Liver (tissue), 9 donors: ENCODE measurements around the gene CACNA1C. TPM values are rescaled to one million over a fixed set of nuclear protein-coding genes. Genes with fewer than 3 reads are reported as not detected.

Experiments
- DNase-seq: peaks from one replicate; pipeline ENCODE4 v3.0.0-alpha.2; 2017; ENCODE audit warnings: low spot score
- H3K27ac ChIP-seq, 2 donors: one replicate each; pipeline ENCODE4 v1.7.0; 2013; ENCODE audit warnings: inconsistent platforms in 2 of 2, low read length in 2 of 2, control low read depth in 1 of 2, low read depth in 1 of 2, mild to moderate bottlenecking in 1 of 2
- H3K27me3 ChIP-seq, 4 donors: one replicate each; pipeline versions ENCODE4 v1.6.1 to v1.7.0; 2013; ENCODE audit warnings: low read length in 3 of 4, inconsistent platforms in 1 of 4, mild to moderate bottlenecking in 1 of 4, moderate library complexity in 1 of 4; ENCODE audit not compliant: control insufficient read depth in 4 of 4, insufficient read depth in 4 of 4
- H3K36me3 ChIP-seq, 4 donors: one replicate each; pipeline versions ENCODE4 v1.6.1 to v1.7.0; 2013; ENCODE audit warnings: low read length in 3 of 4, mild to moderate bottlenecking in 3 of 4, low read depth in 1 of 4, moderate library complexity in 1 of 4; ENCODE audit not compliant: control insufficient read depth in 4 of 4, insufficient read depth in 3 of 4
- H3K4me1 ChIP-seq, 4 donors: one replicate each; pipeline versions ENCODE4 v1.6.1 to v1.7.0; 2013; ENCODE audit warnings: low read length in 3 of 4, mild to moderate bottlenecking in 3 of 4, moderate library complexity in 1 of 4; ENCODE audit not compliant: control insufficient read depth in 4 of 4, insufficient read depth in 4 of 4
- H3K4me3 ChIP-seq, 3 donors: one replicate each; pipeline versions ENCODE4 v1.6.1 to v1.7.0; 2013; ENCODE audit warnings: low read length in 3 of 3, control low read depth in 1 of 3, low read depth in 1 of 3, mild to moderate bottlenecking in 1 of 3
- H3K9ac ChIP-seq, 2 donors: one replicate each; pipeline ENCODE4 v1.7.0; 2013; ENCODE audit warnings: low read length in 2 of 2, mild to moderate bottlenecking in 2 of 2, moderate library complexity in 2 of 2, control low read depth in 1 of 2, low read depth in 1 of 2
- H3K9me3 ChIP-seq, 4 donors: one replicate each; pipeline versions ENCODE4 v1.6.1 to v1.7.0; 2013; ENCODE audit warnings: low read length in 3 of 4; ENCODE audit not compliant: control insufficient read depth in 4 of 4
- ATF3 ChIP-seq: IDR thresholded peaks from 2 replicates; pipeline ENCODE4 v1.6.1; 2016; ENCODE audit warnings: antibody characterized with exemption
- FOXA1 ChIP-seq: IDR thresholded peaks from 2 replicates; pipeline ENCODE4 v1.6.1; 2016; ENCODE audit warnings: antibody characterized with exemption
- HNF4A ChIP-seq, 2 donors: conservative IDR thresholded peaks; 2 replicates each; pipeline ENCODE4 v1.6.1; 2016; ENCODE audit warnings: antibody characterized with exemption in 2 of 2, mild to moderate bottlenecking in 2 of 2
- HNF4G ChIP-seq: IDR thresholded peaks from 2 replicates; pipeline ENCODE4 v1.6.1; 2016; ENCODE audit warnings: antibody characterized with exemption
- JUND ChIP-seq, 2 donors: IDR thresholded peaks; 2 replicates each; pipeline ENCODE4 v1.6.1; 2016; ENCODE audit warnings: antibody characterized with exemption in 2 of 2
- MAX ChIP-seq: IDR thresholded peaks from 2 replicates; pipeline ENCODE4 v1.6.1; 2016; ENCODE audit warnings: antibody characterized with exemption
- NR2F2 ChIP-seq: IDR thresholded peaks from 2 replicates; pipeline ENCODE4 v1.6.1; 2016; ENCODE audit warnings: antibody characterized with exemption
- RAD21 ChIP-seq, 2 donors: IDR thresholded peaks; 2 replicates each; pipeline ENCODE4 v1.6.1; 2016; ENCODE audit warnings: antibody characterized with exemption in 2 of 2, mild to moderate bottlenecking in 2 of 2
- REST ChIP-seq: IDR thresholded peaks from 2 replicates; pipeline ENCODE4 v1.6.1; 2016; ENCODE audit warnings: antibody characterized with exemption, mild to moderate bottlenecking
- RXRA ChIP-seq, 2 donors: IDR thresholded peaks; 2 replicates each; pipeline ENCODE4 v1.6.1; 2017 to 2018; ENCODE audit warnings: antibody characterized with exemption in 2 of 2, mild to moderate bottlenecking in 1 of 2
- SP1 ChIP-seq: IDR thresholded peaks from 2 replicates; pipeline ENCODE4 v1.6.1; 2018; ENCODE audit warnings: antibody characterized with exemption, mild to moderate bottlenecking
- TAF1 ChIP-seq: conservative IDR thresholded peaks from 2 replicates; pipeline ENCODE4 v1.6.1; 2016; ENCODE audit warnings: antibody characterized with exemption, mild to moderate bottlenecking
- YY1 ChIP-seq: IDR thresholded peaks from 2 replicates; pipeline ENCODE4 v1.6.1; 2016; ENCODE audit warnings: antibody characterized with exemption, mild to moderate bottlenecking
- ZBTB33 ChIP-seq: IDR thresholded peaks from 2 replicates; pipeline ENCODE4 v1.6.1; 2016; ENCODE audit warnings: antibody characterized with exemption
- WGBS: extraction: QIAGEN DNeasy Blood & Tissue Kit; methylation state at CpG from one replicate; pipeline ENCODE4 v1.1.7; 2013; 5-methylcytosine and 5-hydroxymethylcytosine counted together
- polyA plus RNA-seq, 2 donors: library from polyadenylated mRNA; stranded (reverse) in 1 of 2; unstranded in 1 of 2; fragments of 200-250 nt in 1 of 2; fragments of >200 nt in 1 of 2; fragmentation: Nextera tagmentation in 1 of 2; extraction: Ambion mirVana in 1 of 2; gene quantifications; one replicate each; pipeline versions ENCODE4 v1.2.1 to v1.2.3, GENCODE V29; 2013 to 2015
- total RNA-seq, 2 donors: library from RNA; depleted of rRNA; stranded (reverse); fragments of >200 nt; gene quantifications; one replicate each; pipeline ENCODE4 v1.2.3, GENCODE V29; 2014
- donor health status: healthy.
- donor health status: healthy.
- donor health status: healthy.
- donor health status: healthy.
- donor health status: healthy.

CACNA1C gene
- total and polyA plus RNA-seq, 4 donors: 0.23 to 1.9 (median 0.41) TPM

GRCh38 chr12:2486796-2487195 is 434.0 kb downstream of the CACNA1C start:
- H3K9ac ChIP-seq: no peak overlapping the region
- H3K9me3 ChIP-seq: no peaks in the 10 kb centered on the region
- no peaks in the 10 kb centered on the region for H3K36me3 ChIP-seq
- H3K27ac ChIP-seq: no peak overlapping the region
- H3K4me1 ChIP-seq: no peaks in the 10 kb centered on the region
- no peak overlapping the region for H3K4me3 ChIP-seq
- DNase-seq: no peak
- TF ChIP-seq NR2F2 (no peak), REST (no peak), RAD21 (IDR thresholded peaks at IDR 0.05) (no peak), JUND (IDR thresholded peaks at IDR 0.05) (no peak), ZBTB33 (no peak), HNF4A (conservative IDR thresholded peaks at IDR 0.05) (no peak)
- peaks cover 0 to 3% (median 1%) of the 10 kb centered on the region in 4 donors for H3K27me3 ChIP-seq
- WGBS: 69% methylated on average over 5 of the region's 5 CpGs

GRCh38 chr12:2487278-2487677 is 434.5 kb downstream of the CACNA1C start:
- no peak for DNase-seq
- Histone ChIP-seq H3K4me1 (no peaks in the 10 kb centered on the region), H3K27me3 (peaks cover 0 to 3% (median 1%) of the 10 kb centered on the region in 4 donors), H3K9ac (no peak overlapping the region), H3K27ac (no peak overlapping the region), H3K4me3 (no peak overlapping the region), H3K9me3 (no peaks in the 10 kb centered on the region), H3K36me3 (no peaks in the 10 kb centered on the region)
- 80% methylated on average over 5 of the region's 5 CpGs for WGBS
- TF ChIP-seq SP1 (no peak), RAD21 (IDR thresholded peaks at IDR 0.05) (no peak), HNF4G (no peak), FOXA1 (no peak), REST (no peak), YY1 (no peak), RXRA (IDR thresholded peaks at IDR 0.05) (no peak), TAF1 (no peak), JUND (IDR thresholded peaks at IDR 0.05) (no peak), MAX (no peak), HNF4A (conservative IDR thresholded peaks at IDR 0.05) (no peak), ZBTB33 (no peak), ATF3 (no peak)
